HEK293T (cell line): ENCODE results near the gene PDE2A.

Experiments used
- L3MBTL2 ChIP-seq: fragments of 450-650 bp; conservative IDR thresholded peaks from 2 replicates; pipeline ENCODE4 v1.6.1; 2016; ENCODE audit warnings: mild to moderate bottlenecking
- TF ChIP-seq, protein P1 (sequence below): fragments of 450-650 bp; IDR thresholded peaks from 2 replicates; pipeline ENCODE4 v1.6.1; 2016

DNA sequence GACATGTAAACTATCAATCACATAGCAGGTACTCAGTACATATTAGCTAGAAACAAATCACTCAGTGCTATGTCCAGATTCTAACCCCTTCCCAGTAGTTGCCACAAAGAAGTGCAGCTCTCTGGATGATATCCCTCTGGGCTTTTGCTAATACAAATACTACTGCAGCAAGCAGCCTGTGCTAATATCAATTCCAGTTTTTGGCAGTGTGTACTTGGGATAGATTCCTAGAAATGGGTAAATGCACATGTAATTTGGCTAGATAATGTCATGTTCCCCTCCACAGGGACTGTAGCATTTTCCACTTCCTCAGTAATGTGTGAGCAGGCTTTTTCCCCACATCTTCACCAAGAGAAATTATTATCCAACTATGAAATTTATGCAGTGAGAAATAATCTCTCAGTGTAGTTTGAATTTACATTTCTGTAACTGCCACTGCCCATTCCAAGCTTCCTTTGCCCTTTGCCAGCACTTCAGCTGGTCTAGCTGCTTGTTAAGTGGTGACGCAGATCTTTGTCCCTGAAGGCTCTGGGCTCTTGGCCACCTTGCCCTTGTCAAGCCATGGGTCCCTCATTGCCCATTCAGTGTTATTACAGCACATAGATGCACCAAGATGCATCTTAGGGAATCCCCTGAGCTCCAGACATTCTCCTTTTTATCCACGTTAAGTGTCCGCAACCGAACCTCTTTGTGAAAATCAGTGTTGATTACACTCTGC, 132.8 kb downstream of the PDE2A start:
- TF ChIP-seq, protein P1, sequence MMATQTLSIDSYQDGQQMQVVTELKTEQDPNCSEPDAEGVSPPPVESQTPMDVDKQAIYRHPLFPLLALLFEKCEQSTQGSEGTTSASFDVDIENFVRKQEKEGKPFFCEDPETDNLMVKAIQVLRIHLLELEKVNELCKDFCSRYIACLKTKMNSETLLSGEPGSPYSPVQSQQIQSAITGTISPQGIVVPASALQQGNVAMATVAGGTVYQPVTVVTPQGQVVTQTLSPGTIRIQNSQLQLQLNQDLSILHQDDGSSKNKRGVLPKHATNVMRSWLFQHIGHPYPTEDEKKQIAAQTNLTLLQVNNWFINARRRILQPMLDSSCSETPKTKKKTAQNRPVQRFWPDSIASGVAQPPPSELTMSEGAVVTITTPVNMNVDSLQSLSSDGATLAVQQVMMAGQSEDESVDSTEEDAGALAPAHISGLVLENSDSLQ = no peak
- no peak for TF ChIP-seq L3MBTL2
